CD1c-positive myeloid dendritic cell (primary cell): Measurements from ENCODE around the gene ZNF121.

Experiments used
- DNase-seq: peaks from one replicate; pipeline ENCODE4 v3.0.0-alpha.2; 2016; ENCODE audit errors: extremely low spot score

Gene ZNF121

GRCh38 chr19:9538183-9539058, 45.9 kb downstream of the ZNF121 start, which contains the start of gene ZNF426:
TSS of gene ZNF426 (minus strand) at chr19:9538645. CDS start at chr19:9536232, 2,413 bp downstream.
- DNase-seq, result peak; percentile 92

- no peak for DNase-seq
Measured at GRCh38 chr19:9535934-9536333, 48.4 kb downstream of the ZNF121 start.

- DNase-seq, result no peak
Measured at GRCh38 chr19:9531933-9532332, 52.4 kb downstream of the ZNF121 start.

- DNase-seq, result no peak
Measured at GRCh38 chr19:9528757-9529336, 55.5 kb downstream of the ZNF121 start.

GRCh38 chr19:9523885-9524474, 60.3 kb downstream of the ZNF121 start:
- DNase-seq, result no peak
